Breast epithelium (tissue), 3 donors: Measurements from ENCODE around the gene MAP3K5.

Experiments used
- POLR2A ChIP-seq: fragments of 450-650 bp; IDR thresholded peaks from one replicate; pipeline ENCODE4 v1.6.1; 2016; ENCODE audit warnings: antibody characterized with exemption, mild to moderate bottlenecking, moderate library complexity
- POLR2AphosphoS5 ChIP-seq, 3 donors: sonication (generic); formaldehyde crosslinking; IDR thresholded peaks; one replicate each; pipeline ENCODE4 v1.6.1; 2017; ENCODE audit warnings: antibody characterized with exemption in 3 of 3
- TF ChIP-seq, protein P1 (sequence below), 3 donors: fragments of 450-650 bp; IDR thresholded peaks; one replicate each; pipeline ENCODE4 v1.5.1; 2016 to 2017; ENCODE audit warnings: antibody characterized with exemption in 3 of 3, mild to moderate bottlenecking in 3 of 3, moderate library complexity in 3 of 3

DNA sequence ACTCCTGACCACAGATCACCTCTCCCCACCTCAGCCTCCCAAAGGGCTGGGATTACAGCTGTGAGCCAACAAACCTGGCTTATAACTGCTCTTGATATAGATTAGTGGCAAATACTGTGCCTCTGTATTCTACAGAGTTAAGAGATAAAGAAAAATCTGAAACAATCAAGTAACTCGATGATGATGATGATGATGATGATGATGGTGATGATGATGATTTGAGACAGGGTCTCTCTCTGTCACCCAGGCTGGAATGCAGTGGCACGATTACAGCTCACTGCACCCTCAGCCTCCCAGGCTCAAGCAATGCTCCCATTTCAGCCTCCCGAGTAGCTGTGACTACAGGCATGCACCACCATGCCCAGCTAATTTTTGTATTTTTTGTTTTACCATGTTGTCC lies 175.8 kb downstream of the MAP3K5 start:
- TF ChIP-seq, protein P1, sequence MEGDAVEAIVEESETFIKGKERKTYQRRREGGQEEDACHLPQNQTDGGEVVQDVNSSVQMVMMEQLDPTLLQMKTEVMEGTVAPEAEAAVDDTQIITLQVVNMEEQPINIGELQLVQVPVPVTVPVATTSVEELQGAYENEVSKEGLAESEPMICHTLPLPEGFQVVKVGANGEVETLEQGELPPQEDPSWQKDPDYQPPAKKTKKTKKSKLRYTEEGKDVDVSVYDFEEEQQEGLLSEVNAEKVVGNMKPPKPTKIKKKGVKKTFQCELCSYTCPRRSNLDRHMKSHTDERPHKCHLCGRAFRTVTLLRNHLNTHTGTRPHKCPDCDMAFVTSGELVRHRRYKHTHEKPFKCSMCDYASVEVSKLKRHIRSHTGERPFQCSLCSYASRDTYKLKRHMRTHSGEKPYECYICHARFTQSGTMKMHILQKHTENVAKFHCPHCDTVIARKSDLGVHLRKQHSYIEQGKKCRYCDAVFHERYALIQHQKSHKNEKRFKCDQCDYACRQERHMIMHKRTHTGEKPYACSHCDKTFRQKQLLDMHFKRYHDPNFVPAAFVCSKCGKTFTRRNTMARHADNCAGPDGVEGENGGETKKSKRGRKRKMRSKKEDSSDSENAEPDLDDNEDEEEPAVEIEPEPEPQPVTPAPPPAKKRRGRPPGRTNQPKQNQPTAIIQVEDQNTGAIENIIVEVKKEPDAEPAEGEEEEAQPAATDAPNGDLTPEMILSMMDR (IDR thresholded peaks at IDR 0.05): no peak
- TF ChIP-seq POLR2A: no peak
- no peak for TF ChIP-seq POLR2AphosphoS5 (IDR thresholded peaks at IDR 0.05)
